K562 (cell line): ENCODE results near the gene KCNH2. TPM values are rescaled to one million over a fixed set of nuclear protein-coding genes. Genes with fewer than 3 reads are reported as not detected.
A peak's percentile ranks its signal among the peaks of the same experiment; 100 is the strongest.

Experiments
- BCOR ChIP-seq: fragments of 450-650 bp; IDR thresholded peaks from 2 replicates; pipeline ENCODE4 v1.6.1; 2016
- CAMTA2 ChIP-seq: fragments of 250-450 bp; sonication (Bioruptor Pico); conservative IDR thresholded peaks from 2 replicates; pipeline ENCODE4 v1.5.1; 2022
- CCNT2 ChIP-seq: IDR thresholded peaks from 2 replicates; pipeline ENCODE4 v1.6.1; 2011; ENCODE audit warnings: borderline replicate concordance, low read depth, mild to moderate bottlenecking, moderate library complexity, mixed read lengths, low read length; ENCODE audit not compliant: insufficient read length; ENCODE audit errors: extremely low read depth
- GTF2E2 ChIP-seq: fragments of 200-800 bp; sonication (Bioruptor generic); IDR thresholded peaks from 2 replicates; pipeline ENCODE4 v1.6.1; 2016; ENCODE audit warnings: missing genetic modification characterization, missing compliant biosample characterization
- HMGN3 ChIP-seq: IDR thresholded peaks from 2 replicates; pipeline ENCODE4 v1.6.1; 2011; ENCODE audit warnings: borderline replicate concordance, low read depth, mild to moderate bottlenecking, mixed read lengths, low read length; ENCODE audit not compliant: insufficient read length; ENCODE audit errors: extremely low read depth
- IFI16 ChIP-seq: fragments of 250-450 bp; sonication (Bioruptor Pico); IDR thresholded peaks from 2 replicates; pipeline ENCODE4 v2.1.2; 2022; ENCODE audit warnings: mild to moderate bottlenecking, inconsistent platforms
- IRF2 ChIP-seq: sonication (generic); formaldehyde crosslinking; IDR thresholded peaks from 2 replicates; pipeline ENCODE4 v1.8.1; 2022; ENCODE audit warnings: mild to moderate bottlenecking, missing genetic modification reagents
- MED1 ChIP-seq: sonication (generic); formaldehyde crosslinking; IDR thresholded peaks from 2 replicates; pipeline ENCODE4 v1.8.1; 2023; ENCODE audit warnings: missing genetic modification reagents, borderline replicate concordance
- NCOR1 ChIP-seq: fragments of 450-650 bp; IDR thresholded peaks from 2 replicates; pipeline ENCODE4 v1.6.1; 2016; ENCODE audit warnings: mild to moderate bottlenecking, moderate library complexity
- RBM17 ChIP-seq: fragments of 200-400 bp; formaldehyde crosslinking; IDR thresholded peaks from 2 replicates; pipeline ENCODE4 v1.6.1; 2017; ENCODE audit warnings: low read depth, mild to moderate bottlenecking, low read length, borderline replicate concordance
- SIN3A ChIP-seq, 2 experiments: fragments of 150-350 bp in 1 of 2; IDR thresholded peaks; 2 replicates each; pipeline ENCODE4 v1.6.1; 2011 to 2016; ENCODE audit warnings: borderline replicate concordance in 2 of 2, low read depth in 2 of 2, low read length in 2 of 2, mild to moderate bottlenecking in 2 of 2, moderate library complexity in 2 of 2; ENCODE audit not compliant: control insufficient read depth in 1 of 2
- SMARCA4 ChIP-seq: fragments of 450-650 bp; IDR thresholded peaks from 2 replicates; pipeline ENCODE4 v1.6.1; 2016
- SPI1 ChIP-seq: IDR thresholded peaks from 2 replicates; pipeline ENCODE4 v1.6.1; 2011; ENCODE audit warnings: low read depth, low read length, control low read depth, borderline replicate concordance
- TBL1XR1 ChIP-seq, 2 experiments: IDR thresholded peaks; 2 replicates each; pipeline ENCODE4 v1.6.1; 2012; ENCODE audit warnings: improper control_type of control experiment in 2 of 2, low read length in 2 of 2, mild to moderate bottlenecking in 1 of 2
- WHSC1 ChIP-seq: IDR thresholded peaks from one replicate; pipeline ENCODE4 v1.6.1; 2012; ENCODE audit warnings: low read length, control low read depth, inconsistent platforms
- ZFP30 ChIP-seq: fragments of 250-450 bp; sonication (Bioruptor Pico); IDR thresholded peaks from 2 replicates; pipeline ENCODE4 v1.8.0; 2022; ENCODE audit warnings: moderate library complexity, mild to moderate bottlenecking, inconsistent platforms, borderline replicate concordance
- ZNF124 ChIP-seq: sonication (generic); formaldehyde crosslinking; IDR thresholded peaks from 2 replicates; pipeline ENCODE4 v1.8.1; 2022; ENCODE audit warnings: missing genetic modification reagents
- ZNF197 ChIP-seq: fragments of 200-800 bp; sonication (Bioruptor generic); IDR thresholded peaks from 2 replicates; pipeline ENCODE4 v1.6.1; 2016; ENCODE audit warnings: low read depth, missing genetic modification characterization, missing compliant biosample characterization
- ZNF311 ChIP-seq: fragments of 250-450 bp; sonication (Bioruptor Pico); IDR thresholded peaks from 2 replicates; pipeline ENCODE4 v1.4.0; 2020; ENCODE audit warnings: mild to moderate bottlenecking, moderate library complexity
- ZNF324 ChIP-seq: fragments of 250-450 bp; sonication (Bioruptor Pico); IDR thresholded peaks from 2 replicates; pipeline ENCODE4 v1.4.0; 2020; ENCODE audit warnings: mild to moderate bottlenecking
- ZNF436 ChIP-seq: fragments of 250-450, 450-650 bp; sonication (Bioruptor Pico); formaldehyde crosslinking; IDR thresholded peaks from 2 replicates; pipeline ENCODE4 v1.7.0; 2020; ENCODE audit warnings: mild to moderate bottlenecking
- ZNF445 ChIP-seq: fragments of 250-450 bp; sonication (Bioruptor Pico); IDR thresholded peaks from 2 replicates; pipeline ENCODE4 v1.4.0; 2020; ENCODE audit warnings: low read depth, mild to moderate bottlenecking, moderate library complexity
- polyA plus RNA-seq, 8 experiments: library from polyadenylated mRNA; depleted of rRNA in 4 of 8; stranded (reverse) in 5 of 8; unstranded in 3 of 8; fragments of >200 nt; fragmentation: Nextera tagmentation in 2 of 8; fragmentation: Illumina TruSeq in 1 of 8; extraction: Ambion mirVana in 2 of 8; extraction: Trizol in 1 of 8; gene quantifications; 2 replicates each; pipeline versions ENCODE4 v1.2.1 to v1.2.3, GENCODE V29; 2011 to 2014; ENCODE audit warnings: inconsistent platforms in 1 of 8, missing spikeins in 1 of 8
- total RNA-seq, 7 experiments: library from RNA; depleted of rRNA in 6 of 7; stranded (reverse); fragments of >200 nt in 6 of 7; fragmentation: Illumina TruSeq in 2 of 7; extraction: Trizol in 2 of 7; gene quantifications; 2 replicates each; pipeline versions ENCODE4 v1.2.1 to v1.2.3, GENCODE V29; 2011 to 2021; ENCODE audit warnings: low replicate concordance in 1 of 7
- TF ChIP-seq, protein P1 (sequence below): fragments of 250-450 bp; sonication (Bioruptor Pico); IDR thresholded peaks from 2 replicates; pipeline ENCODE4 v1.8.0; 2021; ENCODE audit warnings: mild to moderate bottlenecking, moderate library complexity
- TF ChIP-seq, protein P2 (sequence below), 2 experiments: IDR thresholded peaks; 2 replicates each; pipeline ENCODE4 v1.6.1; 2011; ENCODE audit warnings: borderline replicate concordance in 1 of 2, control low read depth in 1 of 2, low read depth in 1 of 2, low read length in 1 of 2, mild to moderate bottlenecking in 1 of 2, mixed read lengths in 1 of 2, moderate library complexity in 1 of 2; ENCODE audit not compliant: insufficient read depth in 1 of 2, insufficient read length in 1 of 2, poor library complexity in 1 of 2, severe bottlenecking in 1 of 2; ENCODE audit errors: extremely low read depth in 1 of 2
- TF ChIP-seq, protein P3 (sequence below): fragments of 250-450 bp; sonication (Bioruptor Pico); IDR thresholded peaks from 2 replicates; pipeline ENCODE4 v1.8.0; 2021; ENCODE audit warnings: borderline replicate concordance, mild to moderate bottlenecking, moderate library complexity; ENCODE audit not compliant: poor library complexity, severe bottlenecking

KCNH2 gene
- total and polyA plus RNA-seq, 9 of the 15 experiments (the other 6 are each of a cell fraction or from before 2014, with no cell fraction given) = 18.1 to 368 (median 218) TPM

DNA sequence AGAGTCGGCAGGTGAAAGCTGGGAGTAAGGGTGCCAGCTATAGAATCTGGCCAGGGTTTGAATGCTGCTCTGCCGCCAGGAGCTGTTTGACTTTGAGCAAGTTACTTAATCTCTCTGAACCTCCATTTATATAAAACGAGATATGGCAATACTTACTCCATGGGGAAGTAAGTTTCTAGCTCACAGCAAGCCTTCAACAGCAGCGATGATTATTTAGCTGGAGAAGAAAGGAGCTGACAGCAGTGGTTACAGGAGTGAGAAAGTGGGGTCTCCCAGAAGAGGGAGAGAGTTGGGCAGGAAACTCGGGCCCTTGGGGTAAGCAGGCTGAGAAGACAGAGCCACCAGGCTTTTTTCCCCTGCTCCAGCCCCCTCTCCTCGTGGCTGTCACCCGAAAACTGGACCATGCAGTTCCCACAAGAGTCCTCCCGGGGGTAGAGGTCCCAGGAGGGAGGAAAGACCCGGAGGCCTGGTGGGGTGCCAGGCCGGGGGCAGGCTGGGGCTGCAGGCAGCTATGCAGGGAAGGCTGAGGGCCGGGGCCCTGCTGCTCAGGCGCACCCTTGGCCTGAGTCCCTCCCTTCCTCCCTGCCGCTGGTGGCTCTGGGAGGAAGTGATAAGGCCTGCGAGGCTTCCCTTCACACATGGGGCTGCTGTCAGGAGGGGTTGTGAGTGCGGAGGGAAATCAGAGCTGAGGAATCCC lies 16.2 kb upstream of the KCNH2 start (continued):
- TF ChIP-seq HMGN3 (peak; percentile 89), ZNF324 (CRISPR knock-in tag) (peak; percentile 14; the same call in 1 of the 2 replicates), SPI1 (peak; percentile 98), GTF2E2 (peak; percentile 85), RBM17 (no peak), SIN3A (IDR thresholded peaks at IDR 0.05; ENCODE audit: borderline replicate concordance in 2 of 2, control insufficient read depth in 1 of 2, low read depth in 2 of 2, low read length in 2 of 2) (peak; percentile 77 to 81; a peak in 2 of 4 replicates), NCOR1 (peak; percentile 92), ZNF311 (peak; percentile 63; the same call in 1 of the 2 replicates), TBL1XR1 (IDR thresholded peaks at IDR 0.05; ENCODE audit: low read length in 2 of 2) (peak in 1 of 2 experiments; percentile 78; a peak in 2 of 4 replicates), WHSC1 (no peak), ZFP30 (CRISPR knock-in tag) (no peak), ZNF124 (CRISPR knock-in tag) (no peak), ZNF445 (CRISPR knock-in tag) (no peak), SMARCA4 (peak; percentile 83), BCOR (peak; percentile 72), CAMTA2 (CRISPR knock-in tag) (no peak), IRF2 (CRISPR knock-in tag) (no peak), ZNF197 (CRISPR knock-in tag) (no peak), CCNT2 (peak; percentile 86), MED1 (no peak), ZNF436 (CRISPR knock-in tag) (no peak), IFI16 (CRISPR knock-in tag) (0 out of 2 replicates have a peak, but pooled peaks have one; percentile 29)
- TF ChIP-seq, protein P1, sequence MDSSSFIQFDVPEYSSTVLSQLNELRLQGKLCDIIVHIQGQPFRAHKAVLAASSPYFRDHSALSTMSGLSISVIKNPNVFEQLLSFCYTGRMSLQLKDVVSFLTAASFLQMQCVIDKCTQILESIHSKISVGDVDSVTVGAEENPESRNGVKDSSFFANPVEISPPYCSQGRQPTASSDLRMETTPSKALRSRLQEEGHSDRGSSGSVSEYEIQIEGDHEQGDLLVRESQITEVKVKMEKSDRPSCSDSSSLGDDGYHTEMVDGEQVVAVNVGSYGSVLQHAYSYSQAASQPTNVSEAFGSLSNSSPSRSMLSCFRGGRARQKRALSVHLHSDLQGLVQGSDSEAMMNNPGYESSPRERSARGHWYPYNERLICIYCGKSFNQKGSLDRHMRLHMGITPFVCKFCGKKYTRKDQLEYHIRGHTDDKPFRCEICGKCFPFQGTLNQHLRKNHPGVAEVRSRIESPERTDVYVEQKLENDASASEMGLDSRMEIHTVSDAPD (CRISPR knock-in tag) = no peak
- TF ChIP-seq, protein P2, sequence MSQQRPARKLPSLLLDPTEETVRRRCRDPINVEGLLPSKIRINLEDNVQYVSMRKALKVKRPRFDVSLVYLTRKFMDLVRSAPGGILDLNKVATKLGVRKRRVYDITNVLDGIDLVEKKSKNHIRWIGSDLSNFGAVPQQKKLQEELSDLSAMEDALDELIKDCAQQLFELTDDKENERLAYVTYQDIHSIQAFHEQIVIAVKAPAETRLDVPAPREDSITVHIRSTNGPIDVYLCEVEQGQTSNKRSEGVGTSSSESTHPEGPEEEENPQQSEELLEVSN (IDR thresholded peaks at IDR 0.05; ENCODE audit: borderline replicate concordance in 1 of 2, extremely low read depth in 1 of 2, insufficient read depth in 1 of 2, insufficient read length in 1 of 2, low read depth in 1 of 2, low read length in 1 of 2, poor library complexity in 1 of 2, severe bottlenecking in 1 of 2) = peak; percentile 89 to 91
- TF ChIP-seq, protein P3, sequence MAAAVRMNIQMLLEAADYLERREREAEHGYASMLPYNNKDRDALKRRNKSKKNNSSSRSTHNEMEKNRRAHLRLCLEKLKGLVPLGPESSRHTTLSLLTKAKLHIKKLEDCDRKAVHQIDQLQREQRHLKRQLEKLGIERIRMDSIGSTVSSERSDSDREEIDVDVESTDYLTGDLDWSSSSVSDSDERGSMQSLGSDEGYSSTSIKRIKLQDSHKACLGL (CRISPR knock-in tag) = peak; percentile 1
